ENCODE results near the gene IFIT1B.

DNA sequence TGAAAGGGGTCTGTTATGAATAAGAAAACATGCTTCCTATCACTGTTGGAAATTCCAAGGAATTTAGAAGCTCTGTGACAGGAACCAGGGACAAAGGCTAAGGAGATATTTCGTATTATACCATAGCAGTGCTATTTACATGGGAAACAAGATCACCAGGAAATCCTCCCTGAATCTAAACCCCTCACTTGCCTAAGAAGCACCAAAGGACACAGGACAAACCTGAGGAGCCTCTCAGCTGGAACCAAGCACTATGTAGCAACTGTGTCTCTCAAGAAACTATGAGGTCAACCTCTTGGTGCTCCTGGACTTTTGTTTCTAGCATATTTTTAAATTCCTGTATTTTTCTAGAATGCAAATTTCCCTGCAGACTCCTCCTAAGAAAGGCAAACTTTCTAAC is 20.8 kb upstream of the IFIT1B start:
- TF ChIP-seq, protein P1, sequence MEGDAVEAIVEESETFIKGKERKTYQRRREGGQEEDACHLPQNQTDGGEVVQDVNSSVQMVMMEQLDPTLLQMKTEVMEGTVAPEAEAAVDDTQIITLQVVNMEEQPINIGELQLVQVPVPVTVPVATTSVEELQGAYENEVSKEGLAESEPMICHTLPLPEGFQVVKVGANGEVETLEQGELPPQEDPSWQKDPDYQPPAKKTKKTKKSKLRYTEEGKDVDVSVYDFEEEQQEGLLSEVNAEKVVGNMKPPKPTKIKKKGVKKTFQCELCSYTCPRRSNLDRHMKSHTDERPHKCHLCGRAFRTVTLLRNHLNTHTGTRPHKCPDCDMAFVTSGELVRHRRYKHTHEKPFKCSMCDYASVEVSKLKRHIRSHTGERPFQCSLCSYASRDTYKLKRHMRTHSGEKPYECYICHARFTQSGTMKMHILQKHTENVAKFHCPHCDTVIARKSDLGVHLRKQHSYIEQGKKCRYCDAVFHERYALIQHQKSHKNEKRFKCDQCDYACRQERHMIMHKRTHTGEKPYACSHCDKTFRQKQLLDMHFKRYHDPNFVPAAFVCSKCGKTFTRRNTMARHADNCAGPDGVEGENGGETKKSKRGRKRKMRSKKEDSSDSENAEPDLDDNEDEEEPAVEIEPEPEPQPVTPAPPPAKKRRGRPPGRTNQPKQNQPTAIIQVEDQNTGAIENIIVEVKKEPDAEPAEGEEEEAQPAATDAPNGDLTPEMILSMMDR (conservative IDR thresholded peaks at IDR 0.05; ENCODE audit: low read depth, low read length): no peak
- TF ChIP-seq EZH2 (IDR thresholded peaks at IDR 0.05; ENCODE audit: borderline replicate concordance, low read depth, low read length, poor library complexity, severe bottlenecking): no peak

Measured in A673 (cell line).